T-helper 1 cell treated with Interleukin-12 subunit alpha and Interleukin-12 subunit beta and Interleukin-4 antibody, amounts not matched to agents 30 ng/mL and 1 ng/mL, for 36 hours (primary cell): ENCODE measurements around the gene WBP2. TPM values are rescaled to one million over a fixed set of nuclear protein-coding genes. Genes with fewer than 3 reads are reported as not detected.
"Not testable (repeated sequence)": the region's sequence is repeated elsewhere in the genome, so short reads cannot be mapped to it uniquely, and the experiment has no call there.

Source experiments
- intact Hi-C: fragments of 100-400 bp; cut with micrococcal nuclease; formaldehyde crosslinking; loops from one replicate; pipeline ENCODE4 v1.15.1; 2024
- total RNA-seq: library from RNA; stranded (reverse); gene quantifications from 2 replicates; pipeline ENCODE4 v1.2.3, GENCODE V29; 2022

Gene WBP2
- total RNA-seq, 1 donor from 2014 or later, result 90.1 TPM

DNA sequence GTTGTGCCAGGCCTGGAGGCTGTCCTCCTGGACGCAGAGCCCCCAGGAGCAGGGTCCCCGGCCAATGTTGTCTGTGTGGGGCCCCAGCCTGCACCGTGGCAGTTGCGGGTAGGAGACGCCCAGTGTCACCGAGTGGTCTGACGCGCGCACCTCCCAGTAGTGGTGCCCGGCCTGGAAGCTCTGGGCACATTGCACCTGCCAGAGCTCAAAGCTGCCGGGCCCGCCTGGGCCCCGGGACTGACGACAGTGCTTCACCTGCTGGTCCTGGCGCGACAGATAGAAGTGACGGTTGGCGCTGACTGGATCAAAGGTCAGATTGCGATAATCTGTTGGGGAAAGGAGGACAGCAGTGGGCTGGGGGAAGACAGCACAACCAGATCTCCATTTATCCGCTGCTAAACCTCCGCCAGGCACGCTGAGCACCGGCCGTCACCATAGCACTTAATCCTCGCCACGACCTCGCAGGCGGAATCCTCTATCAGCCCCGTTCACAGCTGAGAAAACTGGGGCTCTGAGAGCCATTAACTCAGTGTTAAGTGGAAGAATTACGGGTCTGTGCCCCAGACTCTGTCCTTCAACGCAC is 36.0 kb upstream of the WBP2 start:
- intact Hi-C loops, result no loop called here

GRCh38 chr17:75889454-75889853 is 34.3 kb upstream of the WBP2 start:
- intact Hi-C loops, result no loop called here

DNA sequence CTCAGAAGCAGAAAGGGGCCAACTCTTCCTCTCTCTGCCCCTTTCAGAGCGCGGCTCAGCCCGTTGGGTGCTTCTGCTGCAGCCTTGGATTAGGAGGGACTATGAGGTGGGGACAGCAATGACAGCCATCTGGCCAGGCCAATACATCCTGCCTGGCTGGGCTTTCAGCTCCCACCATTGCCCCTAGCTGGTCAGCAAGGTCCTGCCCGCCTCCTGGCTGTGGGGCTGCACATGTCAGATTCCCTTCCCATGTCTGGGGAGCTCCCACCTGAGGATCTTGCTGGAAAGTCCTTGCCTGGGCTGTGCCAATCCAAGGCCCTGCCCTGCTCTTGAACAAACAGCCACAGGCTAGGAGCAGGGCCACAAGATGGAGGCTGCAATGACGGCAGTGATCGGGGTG is 33.3 kb upstream of the WBP2 start:
- intact Hi-C loops, result no loop called here

DNA sequence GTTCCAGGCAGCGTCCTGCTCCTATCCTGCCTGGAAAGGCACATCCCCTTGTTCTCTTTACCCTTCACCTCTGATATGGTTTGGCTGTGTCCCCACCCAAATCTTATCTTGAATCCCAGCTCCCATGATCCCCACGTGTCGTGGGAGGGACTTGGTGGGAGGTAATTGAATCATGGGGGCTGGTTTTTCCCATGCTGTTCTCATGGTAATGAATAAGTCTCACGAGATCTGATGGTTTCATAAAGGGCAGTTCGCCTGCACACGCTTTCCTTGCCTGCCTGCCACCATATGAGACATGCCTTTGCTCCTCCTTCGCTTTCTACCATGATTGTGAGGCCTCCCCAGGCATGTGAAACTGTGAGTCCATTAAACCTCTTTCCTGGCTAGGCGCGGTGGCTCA is 30.7 kb upstream of the WBP2 start:
- intact Hi-C loops, result not testable (repeated sequence)

DNA sequence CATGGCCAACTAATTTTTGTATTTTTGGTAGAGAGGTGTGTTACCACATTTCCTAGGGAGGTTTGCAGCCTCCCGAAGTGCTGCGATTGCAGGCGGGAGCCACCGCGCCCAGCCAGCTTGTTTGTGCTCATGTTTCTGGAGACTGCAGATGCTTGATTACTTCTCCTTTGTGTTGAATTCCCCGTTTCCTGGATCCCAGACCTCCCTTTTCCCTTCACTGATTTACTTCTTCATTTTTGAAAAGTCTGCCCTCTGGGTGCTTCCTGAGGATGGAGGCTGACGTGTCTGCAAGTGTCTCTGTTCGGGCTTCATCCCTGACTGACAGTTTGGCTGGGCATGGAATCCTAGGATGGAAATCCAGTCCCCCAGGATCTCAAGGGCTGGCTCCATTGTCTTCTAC is 30.3 kb upstream of the WBP2 start:
- intact Hi-C loops, result no loop called here

DNA sequence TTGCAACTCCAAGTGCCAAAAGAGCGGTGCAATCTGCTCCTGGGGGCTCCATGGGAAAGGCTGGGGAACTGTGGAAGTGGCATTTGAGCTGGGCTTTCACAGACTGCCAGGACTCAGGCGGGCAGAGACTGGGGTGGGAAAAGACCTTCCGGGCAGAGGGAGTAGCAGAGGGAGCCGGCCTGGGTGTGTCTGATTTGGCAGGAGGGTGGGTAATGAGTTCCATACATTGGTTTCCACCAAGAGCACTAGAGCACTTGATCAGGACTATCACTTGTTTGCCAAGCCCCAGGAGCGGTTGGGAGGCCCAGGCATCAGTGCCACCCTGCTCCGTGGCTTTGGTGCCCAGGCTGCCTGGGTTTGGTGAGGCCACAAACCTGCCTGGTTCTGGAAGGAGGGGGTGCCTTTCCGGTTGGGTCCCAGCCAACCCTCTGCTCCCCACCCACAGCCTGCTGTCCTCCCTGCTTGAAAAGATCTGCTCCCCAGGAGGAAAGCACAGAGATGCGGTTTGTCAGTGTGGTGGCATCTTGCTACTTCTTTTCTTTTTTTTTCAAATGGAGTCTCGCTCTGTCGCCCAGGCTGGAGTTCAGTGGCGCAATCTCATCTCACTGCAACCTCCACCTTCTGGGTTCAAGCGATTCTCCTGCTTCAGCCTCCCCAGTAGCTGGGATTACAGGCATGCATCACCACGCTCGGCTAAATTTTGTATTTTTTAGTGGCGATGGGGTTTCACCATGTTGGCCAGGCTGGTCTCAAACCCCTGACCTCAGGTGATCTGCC is 26.7 kb upstream of the WBP2 start:
- intact Hi-C loops, result no loop called here

- intact Hi-C loops, result no loop called here
Observed at GRCh38 chr17:75880266-75880665, 25.1 kb upstream of the WBP2 start.

- intact Hi-C loops, result no loop called here
Observed at GRCh38 chr17:75878174-75878998, 23.3 kb upstream of the WBP2 start, which contains the start of gene TRIM47. TRIM47 (minus strand) TSS chr17:75878581; CDS start chr17:75878548, 33 bp downstream.

DNA sequence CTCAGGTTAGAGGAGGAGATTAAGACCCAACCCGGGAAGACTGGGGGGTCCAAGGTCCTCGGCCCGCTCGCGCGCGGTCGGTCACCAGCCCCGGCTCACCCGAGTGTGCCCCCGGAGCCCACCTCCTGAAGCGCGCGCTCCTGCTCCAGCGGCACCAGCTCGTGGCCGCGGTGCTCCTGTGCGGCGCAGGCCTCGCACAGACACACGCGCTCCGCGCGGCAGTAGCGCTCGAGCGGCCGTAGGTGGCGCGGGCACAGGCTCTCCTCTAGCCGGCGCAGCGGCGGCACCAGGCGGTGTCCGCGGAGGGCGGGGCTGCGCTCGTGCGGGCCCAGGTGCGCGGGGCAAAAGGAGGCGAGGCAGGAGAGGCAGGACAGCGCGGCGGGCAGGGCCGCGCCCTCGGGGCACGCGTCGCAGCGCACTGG is 22.6 kb upstream of the WBP2 start:
- intact Hi-C loops, result loop anchor here (1.0 to 2.0 kb wide), 6 partner anchors 13 to 63 kb away; partner anchors contain the start of genes FBF1, TRIM65 and WBP2

- intact Hi-C loops, result loop anchor here (1.0 to 2.0 kb wide), 6 partner anchors 13 to 64 kb away; partner anchors contain the start of genes FBF1, TRIM65 and WBP2
Observed at GRCh38 chr17:75876938-75877751, 22.0 kb upstream of the WBP2 start.

DNA sequence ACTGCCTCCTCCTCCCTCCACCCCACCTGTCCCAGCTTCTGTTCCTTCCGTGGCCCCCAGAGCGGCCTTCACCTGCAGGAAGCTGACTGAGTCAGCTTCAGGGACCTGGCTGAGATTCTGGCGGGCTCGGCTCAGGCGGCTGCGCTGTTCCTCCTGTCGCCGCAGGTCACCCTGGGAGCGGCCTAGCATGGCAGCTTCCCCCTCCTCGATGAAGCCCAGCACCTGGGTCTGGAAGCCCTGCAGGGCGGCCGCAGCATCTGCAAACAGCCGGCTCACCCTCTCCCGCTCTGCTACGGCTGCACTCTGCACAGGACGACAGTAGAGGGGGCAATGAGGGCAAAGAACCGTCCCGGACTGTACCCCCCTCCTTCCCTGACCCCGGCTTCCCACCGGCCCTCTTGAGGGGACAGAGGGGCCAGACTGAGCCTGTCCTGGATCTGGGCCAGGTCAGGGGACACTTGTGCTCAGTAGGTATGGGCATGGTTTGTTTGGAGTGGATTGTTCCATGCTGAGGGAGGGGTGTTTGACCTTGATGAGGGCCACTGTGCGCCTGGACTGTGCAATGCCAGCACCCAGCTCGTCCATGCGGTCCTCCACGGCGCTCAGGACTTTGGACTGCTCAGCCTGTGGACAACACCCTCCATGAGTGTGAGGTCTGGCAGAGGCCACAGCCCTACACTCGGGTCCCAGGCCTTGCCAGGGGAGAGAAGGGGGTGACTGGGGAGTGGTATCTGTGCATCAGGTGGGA is 21.2 kb upstream of the WBP2 start:
- intact Hi-C loops, result loop anchor here (2.0 kb wide), 2 partner anchors 20 to 64 kb away; partner anchors contain the start of genes FBF1 and TRIM65

GRCh38 chr17:75875940-75876189 is 20.7 kb upstream of the WBP2 start:
- intact Hi-C loops, result loop anchor here (2.0 kb wide), 2 partner anchors 21 to 65 kb away; partner anchors contain the start of genes FBF1 and TRIM65

- intact Hi-C loops, result no loop called here
Observed at GRCh38 chr17:75875182-75875939, 20.2 kb upstream of the WBP2 start.

DNA sequence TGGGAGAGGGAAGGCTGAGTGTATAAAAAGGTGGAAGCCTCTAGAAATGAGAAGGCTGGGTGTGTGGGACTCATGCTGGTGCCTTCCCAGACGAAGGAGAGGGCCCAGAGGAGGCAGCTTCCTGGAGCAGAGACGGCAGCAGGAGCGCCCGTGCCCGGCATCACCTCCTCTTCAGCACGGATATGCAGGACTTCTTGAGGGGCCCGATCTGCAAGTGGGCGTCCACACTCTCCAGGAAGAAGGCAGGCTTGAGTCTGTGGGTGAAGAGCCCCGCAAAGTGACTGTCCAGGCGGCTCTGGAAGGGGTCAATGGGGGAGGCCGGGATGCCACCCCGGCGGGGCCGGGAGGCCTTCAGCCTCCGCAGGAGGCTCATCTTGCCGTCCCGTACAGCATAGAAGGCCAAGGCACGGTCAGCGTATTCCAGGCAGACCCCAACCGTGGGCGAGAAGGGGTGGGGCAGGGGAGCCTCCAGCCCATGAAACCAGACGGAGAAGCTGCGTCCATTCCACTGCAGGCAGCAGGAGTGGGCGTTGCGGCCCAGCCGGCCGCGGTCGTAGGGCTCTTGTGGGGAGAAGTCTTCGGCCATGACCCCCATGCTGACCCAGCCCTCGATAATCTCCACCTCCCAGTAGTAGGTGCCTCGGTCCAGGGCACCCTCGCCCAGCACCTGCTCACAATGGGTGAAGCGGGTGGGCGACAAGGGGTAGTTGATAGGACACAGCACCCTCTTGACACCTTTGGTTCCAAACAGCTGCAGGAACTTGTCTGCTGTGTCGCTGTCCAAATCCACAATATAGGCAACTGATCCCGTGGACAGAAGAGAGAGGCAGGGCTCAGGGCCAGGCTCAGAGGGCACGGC is 19.4 kb upstream of the WBP2 start:
- intact Hi-C loops, result no loop called here

DNA sequence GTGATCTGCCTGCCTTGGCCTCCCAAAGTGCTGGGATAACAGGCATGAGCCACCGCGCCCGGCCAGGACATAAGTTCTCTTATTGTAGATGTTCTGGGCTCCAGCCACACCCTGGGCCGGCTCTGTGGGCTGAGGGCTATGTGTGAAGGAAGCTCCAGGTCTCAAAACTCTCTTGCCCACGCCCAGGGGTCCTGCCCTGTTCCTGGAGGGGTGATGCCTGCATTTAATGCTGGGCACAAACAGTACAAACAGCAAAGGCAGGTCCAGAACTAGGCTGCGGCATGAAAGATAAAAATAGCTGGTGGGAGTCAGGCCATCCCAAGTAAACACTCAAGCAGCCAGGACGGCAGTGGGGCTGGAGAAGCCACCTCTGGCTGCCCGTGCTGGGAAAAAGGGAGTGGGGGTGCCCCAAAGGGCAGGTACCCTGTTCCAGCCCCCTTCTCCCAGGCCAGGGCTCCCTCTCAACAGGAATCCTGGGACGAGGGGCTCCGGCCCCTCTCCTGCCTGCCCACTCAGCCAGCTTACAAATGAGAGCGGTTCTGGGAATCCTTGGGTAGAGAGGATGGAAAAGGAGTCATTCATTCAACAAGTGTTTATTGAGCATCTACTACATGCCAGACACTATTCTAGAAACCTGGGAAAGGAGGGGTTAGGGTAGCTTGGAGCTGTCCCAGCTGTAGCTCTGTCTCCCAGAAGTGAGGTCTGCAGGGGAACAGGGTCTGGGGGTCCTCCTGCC is 18.6 kb upstream of the WBP2 start:
- intact Hi-C loops, result no loop called here

DNA sequence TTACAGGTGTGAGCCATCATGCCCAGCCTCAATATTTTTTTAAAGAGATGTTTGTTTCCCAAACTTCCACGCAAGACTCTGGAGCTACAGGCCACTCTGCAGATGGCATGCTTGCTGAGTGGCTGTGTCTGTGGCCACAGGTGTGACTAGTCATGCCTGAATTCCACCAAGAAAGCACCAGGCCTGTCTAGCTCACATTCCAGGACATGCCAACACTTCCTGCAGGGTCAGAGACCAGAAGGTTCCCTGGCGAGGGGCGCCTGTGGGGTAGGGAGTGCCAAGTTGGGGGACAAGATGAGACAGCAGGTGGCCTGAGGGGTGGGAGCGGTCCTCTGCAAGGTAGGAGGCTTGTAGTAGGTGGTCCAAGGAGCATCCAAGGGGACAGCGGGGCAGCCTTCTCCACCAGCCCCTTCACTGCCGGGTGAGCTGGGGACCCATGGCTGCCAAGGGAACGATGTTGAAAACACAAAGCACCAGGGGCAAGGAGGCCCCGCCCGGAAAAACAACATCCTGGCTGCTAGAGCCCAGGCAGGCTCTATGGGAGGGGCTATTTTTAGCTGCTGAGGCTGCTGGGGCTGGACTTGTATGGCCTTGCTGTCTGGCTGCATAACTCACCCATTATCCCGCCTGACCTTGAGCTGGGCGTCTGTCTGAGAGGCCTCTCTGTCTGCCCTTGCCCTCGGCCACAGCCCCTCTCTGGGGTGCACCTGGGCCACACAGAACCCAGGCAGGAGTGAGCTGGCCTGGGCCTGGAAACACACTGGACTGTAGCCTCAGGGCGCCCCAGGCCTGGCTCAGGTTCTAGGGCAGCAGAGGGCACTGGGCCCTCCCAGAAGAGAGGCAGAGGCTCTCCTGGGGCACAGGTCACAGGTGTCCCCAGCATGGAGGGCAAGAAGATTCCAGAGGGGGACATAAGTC is 17.6 kb upstream of the WBP2 start:
- intact Hi-C loops, result loop anchor here (1.0 kb wide), 1 partner anchor 8 kb away; no protein-coding TSS in a partner anchor

DNA sequence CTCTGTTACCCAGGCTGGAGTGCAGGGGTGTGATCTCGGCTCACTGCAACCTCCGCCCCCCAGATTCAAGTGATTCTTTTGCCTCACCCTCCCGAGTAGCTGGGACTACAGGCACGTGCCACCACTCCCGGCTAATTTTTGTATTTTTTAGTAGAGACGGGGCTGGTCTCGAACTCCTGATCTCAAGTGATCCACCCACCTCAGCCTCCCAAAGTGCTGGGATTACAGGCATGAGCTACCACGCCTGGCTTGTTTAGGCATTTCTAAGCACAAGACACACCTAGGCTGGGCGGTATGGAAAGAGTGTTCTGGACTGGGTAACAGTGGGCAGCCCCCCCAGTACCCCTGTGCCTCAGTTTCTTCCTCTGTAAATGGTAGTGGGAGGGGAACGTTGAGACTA is 15.1 kb upstream of the WBP2 start:
- intact Hi-C loops, result not testable (repeated sequence)
